Measurements from ENCODE around the gene TM7SF2. TPM values are rescaled to one million over a fixed set of nuclear protein-coding genes. Genes with fewer than 3 reads are reported as not detected.
"Not testable (repeated sequence)": the region's sequence is repeated elsewhere in the genome, so short reads cannot be mapped to it uniquely, and the experiment has no call there.

The TM7SF2 gene
- total and polyA plus RNA-seq, 10 donors, result 8.9 to 29.7 (median 14.3) TPM

GRCh38 chr11:65141896-65142494, 30.3 kb downstream of the TM7SF2 start:
- intact Hi-C loops (cut with DNase I; ENCODE audit: low total_unique reads), result no loop called here
- Histone ChIP-seq H3K27me3 (replicated peaks in 1 of 7) (no peaks in the 10 kb centered on the region), H3K27ac (no peak overlapping the region), H3K36me3 (no peaks in the 10 kb centered on the region), H3K4me1 (peaks cover 0 to 22% (median 0%) of the 10 kb centered on the region in 6 donors), H3K9me3 (peaks cover 0 to under 1% (median 0%) of the 10 kb centered on the region in 8 donors), H3K4me3 (no peak overlapping the region)
- no peak for TF ChIP-seq POLR2A (IDR thresholded peaks at IDR 0.05)
- no peak for TF ChIP-seq CTCF (IDR thresholded peaks at IDR 0.05 in 8 of 11, conservative IDR thresholded peaks at IDR 0.05 in 3 of 11)
- no peak for TF ChIP-seq POLR2AphosphoS5 (IDR thresholded peaks at IDR 0.05)
- no peak for DNase-seq
- WGBS, 5 donors, result 60 to 84% (median 67%) methylated on average over 7 of the region's 7 CpGs

- no peaks in the 10 kb centered on the region for H3K36me3 ChIP-seq
- peaks cover 0 to 47% (median 17%) of the 10 kb centered on the region in 6 donors for H3K4me1 ChIP-seq
- TF ChIP-seq POLR2AphosphoS5 (IDR thresholded peaks at IDR 0.05), result no peak
- no peak overlapping the region for H3K27ac ChIP-seq
- peaks cover 0 to 8% (median 0%) of the 10 kb centered on the region in 8 donors for H3K9me3 ChIP-seq
- no peak overlapping the region for H3K4me3 ChIP-seq
- 77 to 97% (median 88%) methylated on average over 2 of the region's 2 CpGs for WGBS, 5 donors
- intact Hi-C loops (cut with DNase I; ENCODE audit: low total_unique reads), result no loop called here
- no peaks in the 10 kb centered on the region for H3K27me3 ChIP-seq (replicated peaks in 1 of 7)
- DNase-seq, result no peak
Observed at GRCh38 chr11:65147352-65148075, 35.8 kb downstream of the TM7SF2 start.

- DNase-seq, result peak; percentile 39
Observed at GRCh38 chr11:65148657-65149056, 37.0 kb downstream of the TM7SF2 start.

GRCh38 chr11:65150131-65150508, 38.4 kb downstream of the TM7SF2 start:
- H3K27ac ChIP-seq, result peak overlapping the region in 7 of 8 donors; percentile 17 to 76 (median 58)
- H3K4me3 ChIP-seq; DNase-seq; H3K36me3 ChIP-seq; H3K27me3 ChIP-seq (replicated peaks in 1 of 7); intact Hi-C loops (cut with DNase I; ENCODE audit: low total_unique reads); H3K9me3 ChIP-seq: not testable (repeated sequence)
- peaks cover 0 to 47% (median 17%) of the 10 kb centered on the region in 6 donors for H3K4me1 ChIP-seq
- 67 to 79% (median 76%) methylated on average over 10 of the region's 10 CpGs for WGBS, 5 donors

More at GRCh38 chr11:65148657-65149056, 37.0 kb downstream of the TM7SF2 start:
- H3K4me1 ChIP-seq, result peaks cover 0 to 47% (median 17%) of the 10 kb centered on the region in 6 donors
- intact Hi-C loops (cut with DNase I; ENCODE audit: low total_unique reads), result no loop called here
- peaks cover 0 to 8% (median 0%) of the 10 kb centered on the region in 8 donors for H3K9me3 ChIP-seq
- WGBS, 5 donors, result 76 to 92% (median 87%) methylated on average over 5 of the region's 5 CpGs
- no peak overlapping the region for H3K4me3 ChIP-seq
- TF ChIP-seq POLR2AphosphoS5 (IDR thresholded peaks at IDR 0.05) (no peak), CTCF (IDR thresholded peaks at IDR 0.05 in 8 of 11, conservative IDR thresholded peaks at IDR 0.05 in 3 of 11) (no peak), POLR2A (IDR thresholded peaks at IDR 0.05) (no peak)
- H3K27ac ChIP-seq, result no peak overlapping the region
- H3K36me3 ChIP-seq, result no peaks in the 10 kb centered on the region
- H3K27me3 ChIP-seq (replicated peaks in 1 of 7), result no peaks in the 10 kb centered on the region

Measured in spleen (tissue), 11 donors.